ENCODE measurements around the gene PRAMEF33. TPM values are rescaled to one million over a fixed set of nuclear protein-coding genes. Genes with fewer than 3 reads are reported as not detected.
"Not testable (repeated sequence)": the region's sequence is repeated elsewhere in the genome, so short reads cannot be mapped to it uniquely, and the experiment has no call there.

PRAMEF33 gene
- total RNA-seq, 1 donor from 2014 or later, result not detected

DNA sequence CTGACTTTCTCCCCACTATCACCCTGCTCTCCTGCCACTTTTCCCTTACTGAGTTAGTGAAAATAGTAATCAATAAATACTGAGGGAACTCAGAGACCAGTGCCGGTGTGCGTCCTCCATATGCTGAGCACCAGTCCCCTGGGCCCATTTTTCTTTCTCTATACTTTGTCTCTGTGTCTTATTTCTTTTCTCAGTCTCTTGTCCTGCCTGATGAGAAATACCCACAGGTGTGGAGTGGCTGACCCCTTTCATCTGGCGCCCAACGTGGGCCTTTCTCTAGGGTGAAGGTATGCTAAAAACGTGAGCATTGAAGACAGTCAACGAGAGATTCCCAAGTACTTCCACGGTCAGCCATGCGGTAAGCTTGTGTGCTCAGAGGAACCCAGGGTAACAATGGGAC lies 50.1 kb downstream of the PRAMEF33 start:
- not testable (repeated sequence) for H3K4me1 Mint-ChIP-seq (ENCODE audit: unreplicated experiment); H3K36me3 Mint-ChIP-seq; H3K4me3 Mint-ChIP-seq; H3K27ac Mint-ChIP-seq; H3K27me3 Mint-ChIP-seq; DNase-seq (ENCODE audit: extremely low spot score, unreplicated experiment); H3K9me3 Mint-ChIP-seq

DNA sequence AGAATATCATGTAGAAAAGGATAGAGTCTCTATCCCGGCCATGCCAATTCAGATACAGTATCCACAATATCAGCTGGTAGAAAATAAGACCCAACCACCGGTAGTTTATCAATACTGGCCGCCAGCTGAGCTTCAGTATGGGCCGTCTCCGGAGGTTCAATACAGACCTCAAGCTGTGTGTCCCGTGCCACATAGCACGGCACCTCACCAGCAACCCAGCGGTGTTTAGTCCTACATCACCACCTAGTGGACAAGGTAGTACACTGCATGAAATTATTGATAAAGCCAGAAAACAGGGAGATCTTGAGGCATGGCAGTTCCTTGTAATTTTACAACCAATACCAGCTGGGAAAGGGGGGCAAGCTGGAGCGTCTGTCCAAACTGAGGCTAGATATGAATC lies 51.1 kb downstream of the PRAMEF33 start:
- TF ChIP-seq, protein P1, sequence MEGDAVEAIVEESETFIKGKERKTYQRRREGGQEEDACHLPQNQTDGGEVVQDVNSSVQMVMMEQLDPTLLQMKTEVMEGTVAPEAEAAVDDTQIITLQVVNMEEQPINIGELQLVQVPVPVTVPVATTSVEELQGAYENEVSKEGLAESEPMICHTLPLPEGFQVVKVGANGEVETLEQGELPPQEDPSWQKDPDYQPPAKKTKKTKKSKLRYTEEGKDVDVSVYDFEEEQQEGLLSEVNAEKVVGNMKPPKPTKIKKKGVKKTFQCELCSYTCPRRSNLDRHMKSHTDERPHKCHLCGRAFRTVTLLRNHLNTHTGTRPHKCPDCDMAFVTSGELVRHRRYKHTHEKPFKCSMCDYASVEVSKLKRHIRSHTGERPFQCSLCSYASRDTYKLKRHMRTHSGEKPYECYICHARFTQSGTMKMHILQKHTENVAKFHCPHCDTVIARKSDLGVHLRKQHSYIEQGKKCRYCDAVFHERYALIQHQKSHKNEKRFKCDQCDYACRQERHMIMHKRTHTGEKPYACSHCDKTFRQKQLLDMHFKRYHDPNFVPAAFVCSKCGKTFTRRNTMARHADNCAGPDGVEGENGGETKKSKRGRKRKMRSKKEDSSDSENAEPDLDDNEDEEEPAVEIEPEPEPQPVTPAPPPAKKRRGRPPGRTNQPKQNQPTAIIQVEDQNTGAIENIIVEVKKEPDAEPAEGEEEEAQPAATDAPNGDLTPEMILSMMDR (conservative IDR thresholded peaks at IDR 0.05), result peak; percentile 45
- not testable (repeated sequence) for H3K27me3 Mint-ChIP-seq; H3K36me3 Mint-ChIP-seq; H3K4me1 Mint-ChIP-seq (ENCODE audit: unreplicated experiment); DNase-seq (ENCODE audit: extremely low spot score, unreplicated experiment); H3K27ac Mint-ChIP-seq; H3K4me3 Mint-ChIP-seq; H3K9me3 Mint-ChIP-seq

DNA sequence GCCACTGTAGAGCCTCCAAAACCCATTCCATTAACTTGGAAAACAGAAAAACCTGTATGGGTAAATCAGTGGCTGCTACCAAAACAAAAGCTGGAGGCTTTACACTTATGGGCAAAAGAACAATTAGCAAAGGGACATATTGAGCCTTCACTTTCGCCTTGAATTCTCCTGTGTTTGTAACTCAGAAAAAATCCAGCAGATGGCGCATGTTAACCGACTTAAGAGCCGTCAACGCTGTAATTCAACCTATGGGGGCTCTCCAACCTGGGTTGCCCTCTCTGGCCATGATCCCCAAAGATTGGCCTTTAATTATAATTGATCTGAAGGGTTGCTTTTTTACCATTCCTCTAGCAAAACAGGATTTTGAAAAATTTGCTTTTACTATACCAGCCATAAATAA lies 53.4 kb downstream of the PRAMEF33 start:
- TF ChIP-seq, protein P1 (conservative IDR thresholded peaks at IDR 0.05), result peak; percentile 77
- H3K9me3 Mint-ChIP-seq; H3K4me3 Mint-ChIP-seq; H3K4me1 Mint-ChIP-seq (ENCODE audit: unreplicated experiment); H3K27me3 Mint-ChIP-seq; H3K36me3 Mint-ChIP-seq; H3K27ac Mint-ChIP-seq; DNase-seq (ENCODE audit: extremely low spot score, unreplicated experiment): not testable (repeated sequence)

Other genes starting within 250 kb of the PRAMEF33 start
- not detected in 2 replicates for gene PRAMEF27, start 247.0 kb upstream of the PRAMEF33 start, total RNA-seq (ENCODE audit: low replicate concordance)
- gene HNRNPCL3, start 242.8 kb upstream of the PRAMEF33 start, total RNA-seq (ENCODE audit: low replicate concordance), result not detected in 2 replicates
- not detected in 2 replicates for gene PRAMEF25, start 232.8 kb upstream of the PRAMEF33 start, total RNA-seq (ENCODE audit: low replicate concordance)
- not detected in 2 replicates for gene HNRNPCL2, start 186.7 kb upstream of the PRAMEF33 start, total RNA-seq (ENCODE audit: low replicate concordance)
- gene PRAMEF26, start 147.5 kb upstream of the PRAMEF33 start, total RNA-seq (ENCODE audit: low replicate concordance), result not detected in 2 replicates
- gene HNRNPCL4, start 137.9 kb upstream of the PRAMEF33 start, total RNA-seq (ENCODE audit: low replicate concordance), result not detected in 2 replicates
- gene PRAMEF9, start 131.7 kb upstream of the PRAMEF33 start, total RNA-seq (ENCODE audit: low replicate concordance), result not detected in 2 replicates
- gene PRAMEF13, start 102.1 kb upstream of the PRAMEF33 start, total RNA-seq (ENCODE audit: low replicate concordance), result not detected in 2 replicates
- gene PRAMEF18, start 77.4 kb upstream of the PRAMEF33 start, total RNA-seq (ENCODE audit: low replicate concordance), result not detected in 2 replicates
- gene PRAMEF5, start 49.3 kb upstream of the PRAMEF33 start, total RNA-seq (ENCODE audit: low replicate concordance), result not detected in 2 replicates
- not detected in 2 replicates for gene PRAMEF8, start 18.4 kb upstream of the PRAMEF33 start, total RNA-seq (ENCODE audit: low replicate concordance)
- gene PRAMEF15, start 12.0 kb downstream of the PRAMEF33 start, total RNA-seq (ENCODE audit: low replicate concordance), result not detected in 2 replicates
- gene PRAMEF14, start 43.6 kb downstream of the PRAMEF33 start, total RNA-seq (ENCODE audit: low replicate concordance), result not detected in 2 replicates
- gene PRAMEF19, start 68.4 kb downstream of the PRAMEF33 start, total RNA-seq (ENCODE audit: low replicate concordance), result not detected in 2 replicates
- not detected in 2 replicates for gene PRAMEF17, start 86.1 kb downstream of the PRAMEF33 start, total RNA-seq (ENCODE audit: low replicate concordance)
- gene PRAMEF20, start 106.9 kb downstream of the PRAMEF33 start, total RNA-seq (ENCODE audit: low replicate concordance), result not detected in 2 replicates
- 1.0 and 2.6 TPM in 2 replicates for gene LRRC38, start 210.5 kb downstream of the PRAMEF33 start, total RNA-seq (ENCODE audit: low replicate concordance)